Panc1 (cell line): ENCODE measurements around the gene FAM228B.

Experiments
- POLR2AphosphoS5 ChIP-seq: IDR thresholded peaks from 2 replicates; pipeline ENCODE4 v1.6.1; 2012; ENCODE audit warnings: mild to moderate bottlenecking, low read depth, low read length, moderate library complexity
- TF ChIP-seq, protein P1 (sequence below): fragments of 450-650 bp; IDR thresholded peaks from 2 replicates; pipeline ENCODE4 v1.5.1; 2017; ENCODE audit warnings: mild to moderate bottlenecking

DNA sequence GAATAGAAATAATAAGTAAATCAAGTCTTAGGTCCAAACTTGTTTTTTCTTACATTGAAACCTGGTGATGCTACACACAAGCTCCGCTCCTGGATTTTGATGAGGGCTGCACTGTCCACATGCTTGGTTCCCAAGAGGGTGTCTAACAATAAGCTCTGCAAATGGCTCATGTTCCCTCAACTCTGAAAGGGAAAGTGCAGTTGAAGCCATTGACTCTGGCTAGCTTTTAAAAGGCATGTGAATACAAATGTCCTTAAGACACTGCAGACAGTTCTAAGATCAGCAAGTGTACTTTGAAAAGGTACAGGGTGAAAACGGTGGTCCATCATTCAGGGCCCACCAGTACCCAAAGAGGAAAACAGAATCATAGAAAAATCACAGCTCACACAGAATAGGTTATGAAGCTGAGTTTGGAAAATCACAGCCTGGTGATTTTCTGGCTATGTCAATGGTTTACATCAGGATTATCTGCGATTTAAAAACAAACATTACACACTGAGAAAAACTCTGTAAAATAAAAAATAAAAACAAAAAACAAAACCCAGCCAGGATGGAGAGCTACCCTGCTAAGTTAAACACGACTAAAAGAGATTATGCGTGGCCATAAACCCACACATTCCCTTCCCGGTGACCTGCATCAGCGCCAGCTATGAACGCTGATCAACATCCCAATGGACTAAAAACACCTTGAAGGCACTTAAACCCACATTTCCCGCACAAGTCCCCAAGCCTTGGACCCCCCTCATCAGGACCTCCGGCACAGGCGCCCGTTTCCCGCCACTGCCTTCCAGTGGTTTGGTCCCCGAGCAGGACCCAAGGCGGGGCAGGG lies 689 bp upstream of the FAM228B start:
- TF ChIP-seq, protein P1, sequence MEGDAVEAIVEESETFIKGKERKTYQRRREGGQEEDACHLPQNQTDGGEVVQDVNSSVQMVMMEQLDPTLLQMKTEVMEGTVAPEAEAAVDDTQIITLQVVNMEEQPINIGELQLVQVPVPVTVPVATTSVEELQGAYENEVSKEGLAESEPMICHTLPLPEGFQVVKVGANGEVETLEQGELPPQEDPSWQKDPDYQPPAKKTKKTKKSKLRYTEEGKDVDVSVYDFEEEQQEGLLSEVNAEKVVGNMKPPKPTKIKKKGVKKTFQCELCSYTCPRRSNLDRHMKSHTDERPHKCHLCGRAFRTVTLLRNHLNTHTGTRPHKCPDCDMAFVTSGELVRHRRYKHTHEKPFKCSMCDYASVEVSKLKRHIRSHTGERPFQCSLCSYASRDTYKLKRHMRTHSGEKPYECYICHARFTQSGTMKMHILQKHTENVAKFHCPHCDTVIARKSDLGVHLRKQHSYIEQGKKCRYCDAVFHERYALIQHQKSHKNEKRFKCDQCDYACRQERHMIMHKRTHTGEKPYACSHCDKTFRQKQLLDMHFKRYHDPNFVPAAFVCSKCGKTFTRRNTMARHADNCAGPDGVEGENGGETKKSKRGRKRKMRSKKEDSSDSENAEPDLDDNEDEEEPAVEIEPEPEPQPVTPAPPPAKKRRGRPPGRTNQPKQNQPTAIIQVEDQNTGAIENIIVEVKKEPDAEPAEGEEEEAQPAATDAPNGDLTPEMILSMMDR: no peak
- no peak for TF ChIP-seq POLR2AphosphoS5
